Ishikawa (cell line): ENCODE measurements around the gene TNIP3.

ENCODE experiments used
- CREB1 ChIP-seq: IDR thresholded peaks from 2 replicates; pipeline ENCODE4 v1.6.1; 2012; ENCODE audit warnings: low read depth
- EP300 ChIP-seq: IDR thresholded peaks from 2 replicates; pipeline ENCODE4 v1.6.1; 2012; ENCODE audit warnings: borderline replicate concordance
- MAX ChIP-seq: IDR thresholded peaks from 2 replicates; pipeline ENCODE4 v1.6.1; 2012
- NFIC ChIP-seq: IDR thresholded peaks from 2 replicates; pipeline ENCODE4 v1.6.1; 2012
- RAD21 ChIP-seq: IDR thresholded peaks from 2 replicates; pipeline ENCODE4 v1.6.1; 2012; ENCODE audit warnings: low read depth
- TCF12 ChIP-seq: IDR thresholded peaks from 2 replicates; pipeline ENCODE4 v1.6.1; 2012; ENCODE audit warnings: low read depth
- TEAD4 ChIP-seq: IDR thresholded peaks from 2 replicates; pipeline ENCODE4 v1.6.1; 2012

DNA sequence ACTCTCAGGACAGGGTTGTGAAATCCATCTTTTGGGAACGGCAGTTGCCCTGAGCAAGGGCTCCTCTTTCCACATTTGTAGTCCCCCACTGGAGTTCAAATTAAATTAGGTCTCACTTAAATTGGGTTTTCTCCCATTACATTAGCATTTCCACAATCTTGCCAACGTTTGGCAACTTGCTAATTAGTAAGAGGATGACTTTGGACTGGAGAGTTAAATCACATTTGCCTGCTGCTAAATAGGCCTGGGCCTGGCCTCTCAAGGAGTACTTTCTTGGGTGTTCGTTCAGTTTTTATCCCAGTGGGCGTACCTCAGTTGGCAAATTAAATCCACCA, 33.8 kb downstream of the TNIP3 start:
- TF ChIP-seq TEAD4: no peak
- no peak for TF ChIP-seq NFIC
- TF ChIP-seq RAD21: no peak
- TF ChIP-seq TCF12: no peak
- no peak for TF ChIP-seq MAX
- TF ChIP-seq CREB1: no peak
- TF ChIP-seq EP300: no peak
